PC-3 (cell line): ENCODE data around the gene TPPP. TPM values are rescaled to one million over a fixed set of nuclear protein-coding genes. Genes with fewer than 3 reads are reported as not detected.

ENCODE experiments used
- ATAC-seq: fragments of 200-7000 bp; cut with Tn5 transposase; 2 replicates; pipeline ENCODE4 v1.9.1; 2020; ENCODE audit warnings: mild to moderate bottlenecking, moderate library complexity
- BruUV-seq: library from RNA; stranded (reverse); fragments of 400-500 nt; replicated peaks from 2 replicates; lab custom pipeline; 2021; lab: Mats Ljungman, UMichigan
- CTCF ChIA-PET: fragments of 300-600 bp; sonication (Branson Sonifier 250); formaldehyde crosslinking; loops from one replicate; lab custom pipeline; 2022; ENCODE audit warnings: antibody characterized with exemption; lab: Charles Lee
- POLR2A ChIA-PET: fragments of 300-600 bp; sonication (Branson Sonifier 250); formaldehyde crosslinking; loops from one replicate; lab custom pipeline; 2022; ENCODE audit warnings: antibody characterized with exemption; ENCODE audit not compliant: unreplicated experiment; lab: Charles Lee
- DNase-seq: peaks from one replicate; pipeline ENCODE4 v3.0.0-alpha.2; 2015
- H2AFZ ChIP-seq: fragments of 300-600 bp; sonication (generic); 2 replicates; pipeline ENCODE4 v1.6.0; 2016; ENCODE audit warnings: antibody characterized with exemption, low read length
- H3F3A ChIP-seq: fragments of 300-600 bp; sonication (generic); one replicate; pipeline ENCODE4 v1.6.0; 2017; ENCODE audit warnings: antibody characterized with exemption, low read length, control low read depth, mild to moderate bottlenecking; ENCODE audit not compliant: unreplicated experiment
- H3K27ac ChIP-seq: fragments of 300-600 bp; sonication (generic); 2 replicates; pipeline ENCODE4 v1.5.1; 2016; ENCODE audit warnings: mild to moderate bottlenecking, low read length
- H3K27me3 ChIP-seq: fragments of 300-600 bp; sonication (generic); 2 replicates; pipeline ENCODE4 v1.6.1; 2016; ENCODE audit warnings: low read length, mixed read lengths
- H3K36me3 ChIP-seq: fragments of 300-600 bp; sonication (generic); 2 replicates; pipeline ENCODE4 v1.6.1; 2016; ENCODE audit warnings: low read depth, mixed run types, low read length, mixed read lengths
- H3K4me1 ChIP-seq: fragments of 300-600 bp; sonication (generic); 2 replicates; pipeline ENCODE4 v1.5.1; 2016; ENCODE audit warnings: low read length; ENCODE audit not compliant: insufficient read depth
- H3K4me2 ChIP-seq: fragments of 300-600 bp; sonication (generic); 2 replicates; pipeline ENCODE4 v1.6.0; 2016; ENCODE audit warnings: low read length
- H3K4me3 ChIP-seq: fragments of 300-600 bp; sonication (generic); 2 replicates; pipeline ENCODE4 v1.5.1; 2016; ENCODE audit warnings: mild to moderate bottlenecking, low read length, mixed read lengths
- H3K79me2 ChIP-seq: fragments of 300-600 bp; sonication (generic); 2 replicates; pipeline ENCODE4 v1.6.1; 2017; ENCODE audit warnings: low read length, mixed read lengths
- H3K9ac ChIP-seq: fragments of 300-600 bp; sonication (generic); 2 replicates; pipeline ENCODE4 v1.6.0; 2016; ENCODE audit warnings: mild to moderate bottlenecking, low read length
- H3K9me2 ChIP-seq: fragments of 300-600 bp; sonication (generic); replicated peaks from 2 replicates; pipeline ENCODE4 v1.6.1; 2016; ENCODE audit warnings: mixed run types, low read length, mixed read lengths
- H3K9me3 ChIP-seq: fragments of 300-600 bp; sonication (generic); 2 replicates; pipeline ENCODE4 v1.6.1; 2016; ENCODE audit warnings: low read length, mixed read lengths
- H4K20me1 ChIP-seq: fragments of 300-600 bp; sonication (generic); 2 replicates; pipeline ENCODE4 v1.6.1; 2016; ENCODE audit warnings: low read length, mixed read lengths
- CTCF ChIP-seq: fragments of 300-600 bp; sonication (generic); conservative IDR thresholded peaks from 2 replicates; pipeline ENCODE4 v1.5.1; 2017; ENCODE audit warnings: antibody characterized with exemption, low read depth, mild to moderate bottlenecking, low read length
- EZH2 ChIP-seq: fragments of 300-600 bp; sonication (generic); IDR thresholded peaks from one replicate; pipeline ENCODE4 v1.6.1; 2017; ENCODE audit warnings: antibody characterized with exemption, mild to moderate bottlenecking, low read length; ENCODE audit not compliant: unreplicated experiment
- EZH2phosphoT487 ChIP-seq: fragments of 300-600 bp; sonication (generic); IDR thresholded peaks from 2 replicates; pipeline ENCODE4 v1.6.1; 2018; ENCODE audit warnings: mild to moderate bottlenecking, antibody characterized with exemption, low read length, borderline replicate concordance
- intact Hi-C: fragments of 100-400 bp; cut with micrococcal nuclease; formaldehyde crosslinking; loops from 2 replicates; pipeline ENCODE4 v1.9.0; 2023
- total RNA-seq: library from RNA; depleted of rRNA; stranded (reverse); fragments of >200 nt; gene quantifications from 2 replicates; pipeline ENCODE4 v1.2.3, GENCODE V29; 2014; rRNA removed

The TPPP gene
- total RNA-seq, 1 experiment from 2014 or later: 1.9 TPM

DNA sequence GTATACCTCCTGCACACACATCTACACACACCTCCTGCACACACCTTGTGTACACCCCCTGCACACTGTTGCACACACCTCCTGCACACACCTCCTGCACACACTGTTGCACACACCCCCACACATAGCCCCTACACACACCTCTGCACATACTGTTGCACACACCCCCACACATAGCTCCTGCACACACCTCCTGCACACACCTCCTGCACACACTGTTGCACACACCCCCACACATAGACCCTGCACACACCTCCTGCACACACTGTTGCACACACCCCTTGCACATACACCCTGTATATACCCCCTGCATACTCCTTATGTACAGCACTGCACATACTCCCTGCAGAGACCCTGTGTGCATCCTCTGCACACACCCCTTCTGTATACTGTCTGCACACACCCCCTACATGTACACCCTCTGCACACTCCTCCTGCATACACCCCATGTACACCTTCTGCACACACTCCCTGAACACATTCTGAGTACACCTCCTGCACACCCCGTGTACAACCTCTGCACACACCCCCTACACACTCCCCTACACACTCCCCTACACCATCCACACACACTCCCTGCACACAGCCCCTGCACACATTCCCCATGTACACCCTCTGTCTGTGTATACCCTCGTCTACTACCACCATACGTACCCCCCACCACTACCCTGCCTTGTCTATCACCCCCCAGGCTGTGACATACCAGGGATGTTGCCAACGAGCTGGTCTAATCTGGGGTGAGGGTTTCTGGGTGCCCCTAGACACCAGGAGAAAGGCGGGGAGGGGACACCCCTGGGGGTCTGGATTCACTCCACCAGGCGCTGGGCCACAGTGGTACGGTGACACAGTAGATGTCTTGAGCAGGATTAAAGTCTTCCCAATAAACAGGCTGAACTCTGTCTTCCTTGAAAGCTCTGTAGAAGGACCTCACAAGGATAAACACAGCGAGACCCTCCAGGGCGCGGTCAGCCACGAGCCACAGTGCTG, 82.1 kb downstream of the TPPP start:
- peaks cover 8% of the 10 kb centered on the region for H3K36me3 ChIP-seq
- H4K20me1 ChIP-seq: peaks cover 15% of the 10 kb centered on the region
- BruUV-seq: no TSS peak
- H3F3A ChIP-seq: no peaks in the 10 kb centered on the region
- peaks cover 22% of the 10 kb centered on the region for H3K4me1 ChIP-seq
- DNase-seq: no peak
- H3K27me3 ChIP-seq: no peaks in the 10 kb centered on the region
- H2AFZ ChIP-seq: peak overlapping the region; percentile 86
- no peak overlapping the region for H3K27ac ChIP-seq
- CTCF ChIA-PET: no interaction called here
- peaks cover 37% of the 10 kb centered on the region for H3K79me2 ChIP-seq
- H3K9me2 ChIP-seq: no peaks in the 10 kb centered on the region
- H3K4me2 ChIP-seq: peak overlapping the region; percentile 90
- no peaks in the 10 kb centered on the region for H3K9me3 ChIP-seq
- H3K4me3 ChIP-seq: peak overlapping the region; percentile 74
- H3K9ac ChIP-seq: peak overlapping the region; percentile 55
- POLR2A ChIA-PET: no interaction called here
- no peak for ATAC-seq
- intact Hi-C loops: loop anchor here (5.0 to 10.0 kb wide), 4 partner anchors 44 to 166 kb away; partner anchors contain the start of gene EXOC3
- TF ChIP-seq EZH2: no peak
- no peak for TF ChIP-seq EZH2phosphoT487
- TF ChIP-seq CTCF: no peak

- Histone ChIP-seq H3K9ac (no peak overlapping the region), H3K4me3 (no peak overlapping the region), H3K27ac (no peak overlapping the region), H3K36me3 (peaks cover 1% of the 10 kb centered on the region), H3K27me3 (no peaks in the 10 kb centered on the region), H4K20me1 (peaks cover 6% of the 10 kb centered on the region; the same call in 1 of the 2 replicates), H3K9me2 (no peaks in the 10 kb centered on the region), H3F3A (no peaks in the 10 kb centered on the region), H2AFZ (no peak overlapping the region), H3K4me2 (no peak overlapping the region), H3K4me1 (peaks cover 17% of the 10 kb centered on the region), H3K79me2 (peaks cover 28% of the 10 kb centered on the region), H3K9me3 (no peaks in the 10 kb centered on the region)
- POLR2A ChIA-PET: no interaction called here
- TF ChIP-seq CTCF: no peak
- no peak for TF ChIP-seq EZH2
- TF ChIP-seq EZH2phosphoT487: no peak
- DNase-seq (no peak), ATAC-seq (no peak)
- intact Hi-C loops: loop anchor here (5.0 to 10.0 kb wide), 4 partner anchors 43 to 165 kb away; partner anchors contain the start of gene EXOC3
- CTCF ChIA-PET: no interaction called here
- no TSS peak for BruUV-seq
Measured at GRCh38 chr5:610011-610743, 83.0 kb downstream of the TPPP start.

Other genes with a start within 250 kb of the TPPP start
- gene SLC9A3, start 168.9 kb downstream of the TPPP start, total RNA-seq: 4.7 and 4.9 TPM in 2 replicates
- gene CEP72, start 81.0 kb downstream of the TPPP start, total RNA-seq: 17.3 and 23.6 TPM in 2 replicates
- gene ZDHHC11B, start 91.4 kb upstream of the TPPP start, total RNA-seq: 0.40 and 2.1 TPM in 2 replicates
- 21.5 and 26.0 TPM in 2 replicates for gene ZDHHC11, start 157.6 kb upstream of the TPPP start, total RNA-seq
- 50.4 and 64.7 TPM in 2 replicates for gene BRD9, start 199.4 kb upstream of the TPPP start, total RNA-seq
- gene TRIP13, start 199.5 kb upstream of the TPPP start, total RNA-seq: 56.4 and 69.0 TPM in 2 replicates